H1 (cell line): ENCODE data around the gene MTCH2. TPM values are rescaled to one million over a fixed set of nuclear protein-coding genes. Genes with fewer than 3 reads are reported as not detected.
"Not testable (repeated sequence)": the region's sequence is repeated elsewhere in the genome, so short reads cannot be mapped to it uniquely, and the experiment has no call there.

Source experiments
- CTCF ChIA-PET: fragments of 300-600 bp; sonication (Branson Sonifier 250); formaldehyde crosslinking; loops from one replicate; lab custom pipeline; 2021; ENCODE audit not compliant: partially characterized antibody; lab: Charles Lee
- POLR2A ChIA-PET: fragments of 300-600 bp; sonication (Branson Sonifier 250); formaldehyde crosslinking; loops from one replicate; lab custom pipeline; 2021; ENCODE audit warnings: inconsistent platforms; ENCODE audit not compliant: partially characterized antibody; lab: Charles Lee
- DNase-seq, 2 experiments: peaks; one replicate each; pipeline versions ENCODE4 v3.0.0 to v3.0.0-alpha.2; 2010 to 2022; ENCODE audit warnings: low spot score in 2 of 2, low read depth in 1 of 2, mixed read lengths in 1 of 2
- FAIRE-seq: peaks from 2 replicates; lab custom pipeline; 2011; peaks lifted over from hg19 to GRCh38; lab: Jason Lieb, UNC
- H2AFZ ChIP-seq: 2 replicates; pipeline ENCODE4 v1.8.1; 2012; ENCODE audit warnings: low read length, inconsistent platforms
- H2AK5ac ChIP-seq: 2 replicates; pipeline ENCODE4 v1.6.1; 2013; ENCODE audit warnings: low read depth, low read length
- H2BK120ac ChIP-seq: replicated peaks from 2 replicates; pipeline ENCODE3; 2013; ENCODE audit warnings: low read depth, low read length, inconsistent platforms
- H2BK12ac ChIP-seq: 2 replicates; pipeline ENCODE4 v1.6.1; 2013; ENCODE audit warnings: low read depth, low read length
- H2BK15ac ChIP-seq: 2 replicates; pipeline ENCODE4 v1.6.1; 2013; ENCODE audit warnings: low read length
- H2BK20ac ChIP-seq: 2 replicates; pipeline ENCODE4 v1.6.1; 2013; ENCODE audit warnings: low read length
- H2BK5ac ChIP-seq: 2 replicates; pipeline ENCODE4 v1.6.1; 2013; ENCODE audit warnings: low read depth, low read length
- H3K14ac ChIP-seq: 2 replicates; pipeline ENCODE4 v1.6.1; 2013; ENCODE audit warnings: inconsistent platforms; ENCODE audit not compliant: insufficient read length
- H3K18ac ChIP-seq: 2 replicates; pipeline ENCODE4 v1.6.1; 2013; ENCODE audit warnings: low read length; ENCODE audit errors: extremely low read depth
- H3K23ac ChIP-seq: 2 replicates; pipeline ENCODE4 v1.6.1; 2013; ENCODE audit warnings: inconsistent platforms; ENCODE audit not compliant: insufficient read length
- H3K23me2 ChIP-seq: 2 replicates; pipeline ENCODE4 v1.6.1; 2013; ENCODE audit warnings: low read depth, low read length
- H3K27ac ChIP-seq: 2 replicates; pipeline ENCODE4 v1.6.1; 2011; ENCODE audit warnings: low read depth, low read length, inconsistent platforms
- H3K27me3 ChIP-seq, 4 experiments: replicated peaks in 1 of 4; 1 replicate in 1 of 4; 2 replicates in 3 of 4; pipeline versions ENCODE4 v1.6.1 to v1.8.1; 2011 to 2013; ENCODE audit warnings: low read length in 3 of 4, mild to moderate bottlenecking in 3 of 4, inconsistent platforms in 2 of 4, mixed read lengths in 2 of 4, moderate library complexity in 1 of 4; ENCODE audit not compliant: control insufficient read depth in 3 of 4, insufficient read depth in 3 of 4; ENCODE audit errors: extremely low read depth in 1 of 4
- H3K36me3 ChIP-seq, 4 experiments: 2 replicates each; pipeline versions ENCODE4 v1.6.1 to v1.8.1; 2011 to 2013; ENCODE audit warnings: mild to moderate bottlenecking in 4 of 4, low read length in 3 of 4, moderate library complexity in 2 of 4, control low read depth in 1 of 4, inconsistent platforms in 1 of 4; ENCODE audit not compliant: insufficient read depth in 4 of 4, control insufficient read depth in 2 of 4
- H3K4ac ChIP-seq: replicated peaks from 2 replicates; pipeline ENCODE3; 2013; ENCODE audit warnings: low read length, low read depth, mixed read lengths, inconsistent platforms; ENCODE audit not compliant: insufficient read length
- H3K4me1 ChIP-seq, 4 experiments: replicated peaks in 1 of 4; 1 replicate in 1 of 4; 2 replicates in 3 of 4; pipeline versions ENCODE4 v1.6.1 to v1.8.1; 2011 to 2013; ENCODE audit warnings: low read length in 3 of 4, inconsistent platforms in 2 of 4, mixed read lengths in 1 of 4; ENCODE audit not compliant: insufficient read depth in 4 of 4, control insufficient read depth in 3 of 4
- H3K4me2 ChIP-seq, 2 experiments: 2 replicates each; pipeline versions ENCODE4 v1.6.1 to v1.8.1; 2011 to 2013; ENCODE audit warnings: low read depth in 2 of 2, low read length in 2 of 2, control low read depth in 1 of 2, inconsistent platforms in 1 of 2, mild to moderate bottlenecking in 1 of 2; ENCODE audit not compliant: insufficient read depth in 1 of 2
- H3K4me3 ChIP-seq, 4 experiments: fragments of 200-600, 300-600 bp in 1 of 4; sonication (generic), shearing (Covaris generic), sonication (Bioruptor Twin) in 1 of 4; 2 replicates each; pipeline versions ENCODE4 v1.5.1 to v1.8.1; 2011 to 2016; ENCODE audit warnings: low read length in 4 of 4, low read depth in 3 of 4, control low read depth in 2 of 4, inconsistent platforms in 2 of 4, mild to moderate bottlenecking in 2 of 4, mixed read lengths in 1 of 4, moderate library complexity in 1 of 4; ENCODE audit not compliant: insufficient read depth in 2 of 4; ENCODE audit errors: extremely low read depth in 1 of 4
- H3K56ac ChIP-seq: replicated peaks from 2 replicates; pipeline ENCODE3; 2013; ENCODE audit warnings: low read depth, mild to moderate bottlenecking, mixed read lengths, low read length, inconsistent platforms; ENCODE audit not compliant: insufficient read length
- H3K79me1 ChIP-seq: 2 replicates; pipeline ENCODE4 v1.6.1; 2013; ENCODE audit warnings: low read depth, low read length, control low read depth
- H3K79me2 ChIP-seq, 2 experiments: 2 replicates each; pipeline versions ENCODE4 v1.6.1 to v1.8.1; 2012 to 2013; ENCODE audit warnings: low read length in 2 of 2, mild to moderate bottlenecking in 2 of 2, inconsistent platforms in 1 of 2; ENCODE audit not compliant: insufficient read depth in 2 of 2, control insufficient read depth in 1 of 2
- H3K9ac ChIP-seq, 4 experiments: replicated peaks in 1 of 4; 1 replicate in 1 of 4; 2 replicates in 3 of 4; pipeline versions ENCODE4 v1.6.1 to v1.8.1; 2011 to 2013; ENCODE audit warnings: low read depth in 3 of 4, low read length in 3 of 4, control low read depth in 2 of 4, mild to moderate bottlenecking in 2 of 4, moderate library complexity in 2 of 4, inconsistent platforms in 1 of 4; ENCODE audit errors: extremely low read depth in 1 of 4
- H3K9me3 ChIP-seq, 2 experiments: 2 replicates each; pipeline versions ENCODE4 v1.6.1 to v1.8.1; 2012 to 2013; ENCODE audit warnings: mild to moderate bottlenecking in 2 of 2, moderate library complexity in 2 of 2, control low read depth in 1 of 2, inconsistent platforms in 1 of 2, low read depth in 1 of 2, low read length in 1 of 2, mixed read lengths in 1 of 2; ENCODE audit not compliant: insufficient read depth in 2 of 2
- H4K20me1 ChIP-seq, 2 experiments: replicated peaks in 1 of 2; 2 replicates each; pipeline versions ENCODE3 to v1.8.1; 2011 to 2013; ENCODE audit warnings: inconsistent platforms in 2 of 2, low read length in 2 of 2, mild to moderate bottlenecking in 1 of 2; ENCODE audit not compliant: insufficient read depth in 2 of 2, control insufficient read depth in 1 of 2
- H4K5ac ChIP-seq: 2 replicates; pipeline ENCODE4 v1.6.1; 2013; ENCODE audit warnings: low read length, low read depth, mixed read lengths, inconsistent platforms; ENCODE audit not compliant: insufficient read length
- H4K8ac ChIP-seq: 2 replicates; pipeline ENCODE4 v1.8.0; 2013; ENCODE audit warnings: mild to moderate bottlenecking, moderate library complexity, low read length, inconsistent platforms; ENCODE audit not compliant: insufficient read depth; ENCODE audit errors: extremely low read depth
- H4K91ac ChIP-seq: replicated peaks from 2 replicates; pipeline ENCODE3; 2013; ENCODE audit warnings: low read length, mixed read lengths, inconsistent platforms; ENCODE audit not compliant: insufficient read length
- WGBS, 2 experiments: shearing (Covaris generic) in 1 of 2; methylation state at CpG; one replicate each; pipeline versions ENCODE4 v1.1.6 to v1.1.7; 2013 to 2015; ENCODE audit warnings: low lambda C conversion rate in 2 of 2, mixed read lengths in 2 of 2, inconsistent platforms in 1 of 2, low coverage in 1 of 2, missing lambda C conversion rate in 1 of 2; ENCODE audit not compliant: insufficient replicate concordance in 2 of 2, insufficient coverage in 1 of 2, insufficient read length in 1 of 2; ENCODE audit errors: extremely low coverage in 1 of 2, missing lambda C conversion rate in 1 of 2; 5-methylcytosine and 5-hydroxymethylcytosine counted together
- polyA plus RNA-seq, 7 experiments: library from polyadenylated mRNA; depleted of rRNA in 3 of 7; stranded (reverse) in 5 of 7; unstranded in 2 of 7; fragments of >200 nt in 5 of 7; fragments of 200-250 nt in 2 of 7; gene quantifications; 1 replicate in 5 of 7; 2 replicates in 1 of 7; 4 replicates in 1 of 7; pipeline versions ENCODE4 v1.2.1 to v1.2.3, GENCODE V29; 2011 to 2013; ENCODE audit warnings: missing spikeins in 2 of 7, mixed read lengths in 2 of 7
- total RNA-seq: library from RNA; stranded (reverse); fragmentation: NEBNext Ultra II Directional; extraction: Animal tissue kit (Norgen Biotek cat#: 25700); gene quantifications from 2 replicates; pipeline ENCODE4 v1.2.1, GENCODE V29; 2021

MTCH2 gene
- total and polyA plus RNA-seq, 2 of the 8 experiments (the other 6 are each of a cell fraction or from before 2014, with no cell fraction given), result 157 to 171 TPM

GRCh38 chr11:47640506-47640905, 1.9 kb downstream of the MTCH2 start:
- not testable (repeated sequence) for H3K23me2 ChIP-seq, H3K4me1 ChIP-seq, FAIRE-seq, H3K27ac ChIP-seq, H3K4ac ChIP-seq, H3K56ac ChIP-seq, H3K79me1 ChIP-seq, DNase-seq, H3K27me3 ChIP-seq, H2AK5ac ChIP-seq, H3K23ac ChIP-seq, H2AFZ ChIP-seq, H4K20me1 ChIP-seq, H2BK120ac ChIP-seq, H2BK20ac ChIP-seq, H3K18ac ChIP-seq, H2BK5ac ChIP-seq, H3K14ac ChIP-seq, H4K5ac ChIP-seq, H2BK15ac ChIP-seq, H3K9me3 ChIP-seq, H4K91ac ChIP-seq, H4K8ac ChIP-seq, H2BK12ac ChIP-seq, H3K9ac ChIP-seq
- peak overlapping the region in 1 of 4 experiments; percentile 80; a peak in 1 of 8 replicates for H3K4me3 ChIP-seq
- POLR2A ChIA-PET, result interaction anchor here (1.0 to 1.9 kb wide), 2 partner anchors 26 to 123 kb away, joined by 3 to 4 read pairs; no protein-coding TSS in a partner anchor
- H3K36me3 ChIP-seq, result peaks cover 2 to 27% (median 8%) of the 10 kb centered on the region in 4 experiments; a peak in 5 of 8 replicates
- H3K79me2 ChIP-seq, result peaks cover 0 to 24% of the 10 kb centered on the region in 2 experiments; a peak in 3 of 4 replicates
- CTCF ChIA-PET, result interaction anchor here (1.1 kb wide), 1 partner anchor 19 kb away, joined by 3 read pairs; no protein-coding TSS in a partner anchor
- whole genome bisulfite sequencing, 2 experiments, result 93% methylated on average over 6 of the region's 6 CpGs; no CpG with 5 or more reads in 1 of the 2 experiments
- H3K4me2 ChIP-seq, result peak overlapping the region in 1 of 2 experiments; percentile 81; a peak in 1 of 4 replicates

- WGBS, 2 experiments, result 94% methylated on average over 11 of the region's 11 CpGs; no CpG with 5 or more reads in 1 of the 2 experiments
- H2BK120ac ChIP-seq, H2BK5ac ChIP-seq, H4K20me1 ChIP-seq, H2BK20ac ChIP-seq, H4K8ac ChIP-seq, H3K23me2 ChIP-seq, H3K18ac ChIP-seq, FAIRE-seq, H4K91ac ChIP-seq, H2BK12ac ChIP-seq, H2AK5ac ChIP-seq, H3K9ac ChIP-seq, H3K4ac ChIP-seq, H2BK15ac ChIP-seq, H3K4me1 ChIP-seq, H3K4me3 ChIP-seq, DNase-seq, H3K56ac ChIP-seq, H2AFZ ChIP-seq, H3K4me2 ChIP-seq, POLR2A ChIA-PET, H3K9me3 ChIP-seq, H3K79me1 ChIP-seq, H3K23ac ChIP-seq, H3K14ac ChIP-seq, H3K27me3 ChIP-seq, CTCF ChIA-PET, H4K5ac ChIP-seq, H3K27ac ChIP-seq: not testable (repeated sequence)
- peaks cover 0 to 19% of the 10 kb centered on the region in 2 experiments; a peak in 3 of 4 replicates for H3K79me2 ChIP-seq
- peaks cover 10 to 51% (median 24%) of the 10 kb centered on the region in 4 experiments; a peak in 7 of 8 replicates for H3K36me3 ChIP-seq
These were observed 6.0 kb downstream of the MTCH2 start for GRCh38 chr11:47636331-47636730.
